GM18909 (cell line): Measurements from ENCODE around the gene NUDT16L1.
"Not testable (repeated sequence)": the region's sequence is repeated elsewhere in the genome, so short reads cannot be mapped to it uniquely, and the experiment has no call there.

Experiments used
- ATAC-seq: cut with Tn5 transposase; IDR thresholded peaks from one replicate; pipeline ENCODE4 v1.9.1; 2021; ENCODE audit warnings: mild to moderate bottlenecking; ENCODE audit not compliant: unreplicated experiment, poor library complexity

Gene NUDT16L1

GRCh38 chr16:4706871-4707270, 13.5 kb downstream of the NUDT16L1 start:
- no peak for ATAC-seq

GRCh38 chr16:4709481-4709880, 16.1 kb downstream of the NUDT16L1 start:
- ATAC-seq: no peak

GRCh38 chr16:4713663-4714501, 20.5 kb downstream of the NUDT16L1 start:
- no peak for ATAC-seq

GRCh38 chr16:4714996-4715395, 21.6 kb downstream of the NUDT16L1 start:
- no peak for ATAC-seq

- ATAC-seq: no peak
Measured at GRCh38 chr16:4718466-4718865, 25.1 kb downstream of the NUDT16L1 start.

GRCh38 chr16:4723071-4723767, 29.9 kb downstream of the NUDT16L1 start:
- no peak for ATAC-seq

- no peak for ATAC-seq
Measured at GRCh38 chr16:4724661-4725270, 31.4 kb downstream of the NUDT16L1 start.

GRCh38 chr16:4726616-4727015, 33.3 kb downstream of the NUDT16L1 start:
- ATAC-seq: no peak

DNA sequence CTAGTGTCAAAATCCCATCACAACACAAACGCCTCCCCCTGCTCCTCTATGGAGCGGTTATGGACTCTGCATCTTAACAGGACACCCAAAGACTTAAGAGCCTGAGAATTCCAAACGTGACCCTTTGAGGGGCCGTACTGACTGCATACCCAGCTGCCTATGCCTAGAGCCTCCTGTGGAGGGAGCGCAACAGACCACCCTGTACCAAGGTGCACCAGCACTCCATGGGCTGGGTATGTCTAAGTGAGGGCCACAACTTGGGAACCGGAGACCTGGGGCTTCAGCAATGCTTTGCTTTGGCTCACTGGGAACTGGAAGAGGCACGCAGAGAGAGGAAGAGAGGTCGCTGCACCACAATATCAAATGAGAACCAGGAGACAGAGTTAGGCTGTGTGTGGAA, 35.3 kb downstream of the NUDT16L1 start:
- ATAC-seq: no peak

DNA sequence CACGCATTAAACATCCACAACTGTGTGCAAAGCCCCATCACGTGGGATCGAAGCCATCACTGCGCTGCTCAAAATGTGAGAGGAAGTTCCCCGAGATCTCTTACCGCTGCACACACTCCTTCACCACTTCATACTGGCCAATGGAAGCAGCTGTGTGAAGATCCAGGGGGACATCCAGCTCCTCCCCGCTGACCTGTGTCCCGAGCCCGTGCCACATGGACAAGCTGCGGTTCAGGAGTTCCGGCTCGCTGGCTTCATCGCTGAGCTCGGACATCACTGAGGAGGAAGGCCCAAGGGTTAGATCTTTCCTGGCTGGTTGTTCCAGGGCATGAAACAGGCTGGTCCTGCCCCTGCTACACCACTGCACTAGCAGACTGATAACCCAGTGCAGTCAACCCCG, 36.5 kb downstream of the NUDT16L1 start:
- no peak for ATAC-seq

DNA sequence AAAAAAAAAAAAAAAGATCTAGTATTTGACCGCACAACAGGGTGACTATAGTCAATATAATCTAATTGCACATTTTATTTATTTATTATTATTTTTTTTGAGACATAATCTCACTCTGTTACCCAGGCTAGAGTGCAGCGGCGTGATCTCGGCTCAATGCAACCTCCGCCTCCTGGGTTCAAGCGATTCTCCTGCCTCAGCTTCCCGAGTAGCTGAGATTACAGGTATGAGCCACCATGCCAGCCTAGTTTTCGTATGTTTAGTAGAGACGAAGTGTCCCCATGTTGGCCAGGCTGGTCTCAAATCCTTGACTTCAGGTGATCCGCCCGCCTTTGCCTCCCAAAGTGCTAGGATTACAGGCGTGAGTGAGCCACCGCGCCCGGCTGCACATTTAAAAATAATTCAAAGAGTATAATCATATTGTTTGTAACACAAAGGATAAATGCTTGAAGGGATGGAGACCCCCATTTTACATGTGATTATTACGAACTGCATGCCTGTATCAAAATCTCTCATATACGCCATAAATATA, 39.9 kb downstream of the NUDT16L1 start:
- ATAC-seq: no peak

DNA sequence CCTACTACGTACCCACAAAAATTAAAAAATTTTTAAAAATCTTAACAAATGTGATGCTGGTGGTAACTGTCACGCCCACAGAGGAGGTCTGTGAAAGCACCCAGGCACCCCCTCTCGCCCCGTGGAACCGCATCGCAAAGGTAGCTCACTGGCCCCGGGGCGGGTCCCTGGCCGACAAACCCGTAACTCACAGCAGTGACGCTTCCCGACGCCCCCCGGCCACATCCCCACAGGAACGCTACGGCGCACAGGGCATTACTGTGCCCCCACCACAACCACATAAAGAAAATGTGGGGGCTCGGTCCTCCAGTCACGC, 40.3 kb downstream of the NUDT16L1 start:
- ATAC-seq: peak; percentile 13

- peak; percentile 78 for ATAC-seq
Measured at GRCh38 chr16:4734063-4734729, 40.8 kb downstream of the NUDT16L1 start, which contains the start of the genes ANKS3 and DNAAF8. TSS of gene ANKS3 (minus strand) at chr16:4734271. CDS start at chr16:4730149, 4,122 bp downstream. TSS of gene DNAAF8 (plus strand) at chr16:4734537. CDS start at chr16:4736515, 1,978 bp downstream.

GRCh38 chr16:4734730-4735535, 41.6 kb downstream of the NUDT16L1 start:
- peak; percentile 53 for ATAC-seq

- no peak for ATAC-seq
Measured at GRCh38 chr16:4736546-4736945, 43.2 kb downstream of the NUDT16L1 start.

GRCh38 chr16:4737545-4737944, 44.2 kb downstream of the NUDT16L1 start:
- no peak for ATAC-seq

DNA sequence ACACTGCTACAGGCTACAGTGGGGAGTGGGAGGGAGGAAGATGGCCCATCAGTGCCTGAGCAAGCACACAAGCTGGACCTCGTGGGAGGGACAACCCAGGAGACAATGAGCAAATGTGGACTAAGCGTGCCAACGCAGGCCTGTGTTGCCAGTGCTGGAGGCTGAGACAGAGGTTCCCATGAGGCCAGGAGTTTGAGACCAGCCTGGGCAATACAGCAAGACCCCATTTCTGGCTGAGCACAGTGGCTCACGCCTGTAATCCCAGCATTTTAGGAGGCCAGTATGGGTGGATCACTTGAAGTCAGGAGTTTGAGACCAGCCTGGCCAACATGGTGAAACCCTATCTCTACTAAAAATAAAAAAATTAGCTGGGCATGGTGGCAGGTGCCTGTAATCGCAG, 45.0 kb downstream of the NUDT16L1 start:
- ATAC-seq: not testable (repeated sequence)

GRCh38 chr16:4743226-4743878, 50.0 kb downstream of the NUDT16L1 start:
- no peak for ATAC-seq
